Measurements from ENCODE around the gene PAPOLG.
"Not testable (repeated sequence)": the region's sequence is repeated elsewhere in the genome, so short reads cannot be mapped to it uniquely, and the experiment has no call there.

The PAPOLG gene

DNA sequence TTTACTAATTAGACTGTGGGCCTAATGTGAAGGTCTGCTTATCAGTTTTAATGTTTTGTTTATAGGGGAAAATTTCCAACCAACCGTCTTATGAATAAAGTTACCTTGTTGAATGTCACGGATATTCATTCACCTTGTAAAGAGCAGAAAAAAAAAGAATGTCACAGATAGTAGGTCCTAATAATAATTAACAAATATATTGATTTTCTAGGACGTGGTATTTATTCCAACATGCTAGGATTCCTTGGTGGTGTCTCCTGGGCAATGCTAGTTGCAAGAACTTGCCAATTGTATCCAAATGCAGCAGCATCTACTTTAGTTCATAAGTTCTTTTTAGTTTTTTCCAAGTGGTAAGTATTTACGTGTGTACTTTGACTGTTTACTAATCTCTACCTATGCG is 23.4 kb downstream of the PAPOLG start:
- Histone ChIP-seq H3K9ac (ENCODE audit: low read depth, low read length) (no peak overlapping the region), H3K4me3 (ENCODE audit: low read length) (no peak overlapping the region), H3K9me3 (ENCODE audit: insufficient read depth, low read depth, low read length) (no peaks in the 10 kb centered on the region), H3K27ac (ENCODE audit: low read length) (no peak overlapping the region), H3K36me3 (ENCODE audit: insufficient read depth, low read depth, low read length) (peaks cover 97% of the 10 kb centered on the region), H3K4me1 (ENCODE audit: insufficient read depth, low read length) (no peaks in the 10 kb centered on the region), H3K27me3 (ENCODE audit: insufficient read depth, low read length) (no peaks in the 10 kb centered on the region)

DNA sequence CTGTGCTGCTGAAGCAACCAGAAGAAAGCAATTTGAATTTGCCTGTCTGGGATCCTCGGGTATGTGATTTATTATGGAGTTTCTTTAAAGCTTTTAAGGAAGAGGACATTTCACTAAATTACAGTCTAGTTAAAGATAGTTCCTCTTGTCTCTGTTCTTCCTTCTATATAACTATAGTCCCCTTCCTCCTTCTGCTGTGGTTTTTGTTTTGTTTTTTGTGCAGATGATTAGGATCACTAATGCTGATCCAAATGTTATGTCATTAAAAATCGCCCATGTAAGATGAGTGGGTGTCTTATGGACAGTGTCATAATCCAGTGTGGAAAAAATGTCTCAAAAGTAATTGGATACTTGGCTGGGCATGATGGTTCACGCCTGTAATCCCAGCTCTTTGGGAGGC is 24.7 kb downstream of the PAPOLG start:
- H3K9ac ChIP-seq (ENCODE audit: low read depth, low read length) = no peak overlapping the region
- no peaks in the 10 kb centered on the region for H3K27me3 ChIP-seq (ENCODE audit: insufficient read depth, low read length)
- H3K4me3 ChIP-seq (ENCODE audit: low read length) = no peak overlapping the region
- H3K4me1 ChIP-seq (ENCODE audit: insufficient read depth, low read length) = no peaks in the 10 kb centered on the region
- H3K36me3 ChIP-seq (ENCODE audit: insufficient read depth, low read depth, low read length) = peaks cover 97% of the 10 kb centered on the region
- H3K9me3 ChIP-seq (ENCODE audit: insufficient read depth, low read depth, low read length) = no peaks in the 10 kb centered on the region
- no peak overlapping the region for H3K27ac ChIP-seq (ENCODE audit: low read length)

- Histone ChIP-seq H3K27ac (ENCODE audit: low read length) (no peak overlapping the region), H3K4me1 (ENCODE audit: insufficient read depth, low read length) (no peaks in the 10 kb centered on the region), H3K4me3 (ENCODE audit: low read length) (no peak overlapping the region), H3K27me3 (ENCODE audit: insufficient read depth, low read length) (no peaks in the 10 kb centered on the region), H3K9me3 (ENCODE audit: insufficient read depth, low read depth, low read length) (no peaks in the 10 kb centered on the region), H3K9ac (ENCODE audit: low read depth, low read length) (no peak overlapping the region), H3K36me3 (ENCODE audit: insufficient read depth, low read depth, low read length) (peaks cover 92% of the 10 kb centered on the region)
These were observed 37.1 kb downstream of the PAPOLG start for GRCh38 chr2:60793169-60793568.

DNA sequence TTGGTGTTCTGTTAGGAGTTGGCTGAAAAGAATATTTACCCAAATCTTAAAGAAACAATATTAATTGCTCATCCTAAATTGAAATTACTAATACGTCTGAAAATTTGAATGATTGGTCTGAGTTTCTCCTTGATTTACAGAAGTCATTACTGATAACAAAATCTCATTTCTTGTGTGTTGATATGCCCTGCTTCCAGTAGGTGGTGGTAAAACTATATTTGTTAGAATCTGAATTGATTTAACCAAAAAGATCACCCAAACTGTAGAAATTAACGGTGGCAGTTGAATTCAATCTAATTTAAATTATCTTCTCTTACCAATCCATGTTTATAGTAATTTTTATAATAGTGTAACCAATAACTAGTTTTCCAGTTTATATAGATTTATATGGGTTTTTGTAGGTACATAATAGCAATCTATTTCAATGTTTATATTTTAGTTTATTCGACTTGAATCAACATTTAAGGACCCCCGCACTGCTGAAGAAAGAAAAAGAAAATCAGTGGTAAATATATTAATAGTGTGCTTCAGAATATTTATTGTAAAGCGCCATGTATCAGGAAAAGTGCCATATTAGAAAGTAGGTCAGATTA is 38.3 kb downstream of the PAPOLG start:
- peaks cover 95% of the 10 kb centered on the region for H3K36me3 ChIP-seq (ENCODE audit: insufficient read depth, low read depth, low read length)
- H3K9ac ChIP-seq (ENCODE audit: low read depth, low read length) = no peak overlapping the region
- no peak overlapping the region for H3K4me3 ChIP-seq (ENCODE audit: low read length)
- H3K27me3 ChIP-seq (ENCODE audit: insufficient read depth, low read length) = no peaks in the 10 kb centered on the region
- H3K27ac ChIP-seq (ENCODE audit: low read length) = no peak overlapping the region
- no peaks in the 10 kb centered on the region for H3K9me3 ChIP-seq (ENCODE audit: insufficient read depth, low read depth, low read length)
- H3K4me1 ChIP-seq (ENCODE audit: insufficient read depth, low read length) = no peaks in the 10 kb centered on the region

DNA sequence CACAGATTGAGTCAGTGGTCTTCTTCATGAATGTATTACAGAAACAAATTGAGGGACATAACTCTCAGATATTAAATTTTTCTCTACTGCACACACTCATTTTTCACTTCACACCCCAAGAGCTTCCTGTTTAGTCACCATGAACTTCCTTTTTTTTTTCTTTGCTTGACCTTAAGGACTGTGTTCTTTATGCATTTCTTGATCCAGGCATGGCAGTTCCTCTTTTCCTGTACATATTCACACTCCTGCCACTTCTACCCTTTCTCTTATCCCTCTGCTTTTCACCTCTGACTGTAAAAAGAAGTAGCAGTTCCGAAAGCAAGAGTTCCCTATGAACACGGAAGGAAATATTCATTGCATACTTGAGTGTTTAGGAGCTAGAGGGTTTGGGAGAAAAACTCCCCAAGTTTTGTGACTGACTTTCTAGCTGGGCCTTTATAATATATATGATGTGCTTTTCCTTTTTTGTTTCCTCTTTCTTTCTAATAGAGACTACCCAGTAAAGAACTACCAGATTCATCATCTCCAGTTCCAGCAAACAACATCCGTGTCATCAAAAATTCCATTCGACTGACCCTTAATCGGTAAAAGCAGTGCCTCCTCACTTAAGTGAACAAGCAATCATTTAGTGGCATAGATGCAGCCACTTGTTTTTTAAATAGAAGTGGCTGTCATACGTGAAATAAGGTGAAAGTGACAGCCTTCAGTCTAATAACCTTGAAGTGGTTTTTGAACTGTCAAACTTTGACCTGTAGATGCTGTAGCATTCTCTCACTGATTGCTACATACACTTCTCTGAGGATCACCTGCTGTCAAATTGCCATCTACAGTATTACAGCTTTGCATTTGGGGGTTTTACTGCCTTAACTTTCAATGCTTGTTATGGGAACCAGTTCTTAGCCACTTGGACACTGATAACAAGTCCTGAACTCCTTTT is 40.8 kb downstream of the PAPOLG start:
- no peak overlapping the region for H3K27ac ChIP-seq (ENCODE audit: low read length)
- peaks cover 84% of the 10 kb centered on the region for H3K36me3 ChIP-seq (ENCODE audit: insufficient read depth, low read depth, low read length)
- no peak overlapping the region for H3K9ac ChIP-seq (ENCODE audit: low read depth, low read length)

GRCh38 chr2:60804473-60804872 is 48.4 kb downstream of the PAPOLG start:
- H3K27me3 ChIP-seq (ENCODE audit: insufficient read depth, low read length) = no peaks in the 10 kb centered on the region
- H3K4me1 ChIP-seq (ENCODE audit: insufficient read depth, low read length) = no peaks in the 10 kb centered on the region; the same call in 1 of the 2 replicates
- H3K27ac ChIP-seq (ENCODE audit: low read length) = no peak overlapping the region
- H3K9ac ChIP-seq (ENCODE audit: low read depth, low read length) = no peak overlapping the region
- no peaks in the 10 kb centered on the region for H3K9me3 ChIP-seq (ENCODE audit: insufficient read depth, low read depth, low read length)
- H3K4me3 ChIP-seq (ENCODE audit: low read length) = no peak overlapping the region
- peaks cover 14% of the 10 kb centered on the region; the same call in 1 of the 2 replicates for H3K36me3 ChIP-seq (ENCODE audit: insufficient read depth, low read depth, low read length)

More for the DNA sequence above, 40.8 kb downstream of the PAPOLG start:
- Histone ChIP-seq H3K9me3 (ENCODE audit: insufficient read depth, low read depth, low read length) (no peaks in the 10 kb centered on the region), H3K4me3 (ENCODE audit: low read length) (no peak overlapping the region), H3K4me1 (ENCODE audit: insufficient read depth, low read length) (no peaks in the 10 kb centered on the region), H3K27me3 (ENCODE audit: insufficient read depth, low read length) (no peaks in the 10 kb centered on the region)

- Histone ChIP-seq H3K27me3 (ENCODE audit: insufficient read depth, low read length) (no peaks in the 10 kb centered on the region), H3K36me3 (ENCODE audit: insufficient read depth, low read depth, low read length) (peaks cover 4% of the 10 kb centered on the region; the same call in 1 of the 2 replicates), H3K9ac (ENCODE audit: low read depth, low read length) (no peak overlapping the region), H3K4me1 (ENCODE audit: insufficient read depth, low read length) (peaks cover 2% of the 10 kb centered on the region), H3K9me3 (ENCODE audit: insufficient read depth, low read depth, low read length) (no peaks in the 10 kb centered on the region), H3K27ac (ENCODE audit: low read length) (no peak overlapping the region), H3K4me3 (ENCODE audit: low read length) (no peak overlapping the region)
These were observed 50.5 kb downstream of the PAPOLG start for GRCh38 chr2:60806595-60806987.

DNA sequence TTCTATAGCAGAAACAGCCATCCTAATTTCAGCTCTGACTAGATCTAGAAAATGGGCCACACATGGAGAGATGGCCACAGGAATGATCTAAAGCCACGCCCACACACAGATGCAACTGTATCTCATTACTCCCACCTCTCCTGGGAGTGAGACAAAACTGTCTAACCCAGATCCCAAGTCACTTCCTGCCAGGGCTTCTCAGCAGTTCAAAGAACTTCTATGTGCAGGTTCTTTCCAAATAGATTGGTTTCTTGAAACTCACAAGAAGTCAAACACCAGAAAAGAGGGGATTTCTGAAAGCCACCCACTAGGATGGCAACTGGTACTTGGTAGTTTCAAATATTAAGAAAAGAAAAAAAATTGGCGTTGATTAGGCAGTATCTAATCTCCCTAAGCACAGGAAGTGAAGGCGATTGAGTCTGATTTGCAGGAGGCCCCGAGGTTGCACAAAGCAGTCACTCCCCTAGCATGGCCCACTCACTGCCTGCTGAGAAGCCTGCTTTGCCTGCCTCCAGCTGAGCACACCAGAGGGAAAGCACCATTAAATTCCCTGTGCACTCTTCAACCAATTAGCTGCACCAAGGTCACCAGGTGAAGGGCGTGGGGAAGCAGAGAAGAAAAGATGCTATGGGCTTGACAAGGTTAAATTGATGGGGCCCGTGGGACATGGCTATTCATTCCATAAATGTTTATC is 51.1 kb downstream of the PAPOLG start:
- no peak overlapping the region for H3K4me3 ChIP-seq (ENCODE audit: low read length)
- H3K9me3 ChIP-seq (ENCODE audit: insufficient read depth, low read depth, low read length) = no peaks in the 10 kb centered on the region
- H3K4me1 ChIP-seq (ENCODE audit: insufficient read depth, low read length) = peaks cover 4% of the 10 kb centered on the region
- H3K36me3 ChIP-seq (ENCODE audit: insufficient read depth, low read depth, low read length) = peaks cover 4% of the 10 kb centered on the region; the same call in 1 of the 2 replicates
- no peak overlapping the region for H3K27ac ChIP-seq (ENCODE audit: low read length)
- H3K27me3 ChIP-seq (ENCODE audit: insufficient read depth, low read length) = no peaks in the 10 kb centered on the region
- no peak overlapping the region for H3K9ac ChIP-seq (ENCODE audit: low read depth, low read length)

- Histone ChIP-seq H3K4me1 (ENCODE audit: insufficient read depth, low read length) (peaks cover 7% of the 10 kb centered on the region), H3K9me3 (ENCODE audit: insufficient read depth, low read depth, low read length) (no peaks in the 10 kb centered on the region), H3K27me3 (ENCODE audit: insufficient read depth, low read length) (no peaks in the 10 kb centered on the region), H3K27ac (ENCODE audit: low read length) (no peak overlapping the region), H3K36me3 (ENCODE audit: insufficient read depth, low read depth, low read length) (no peaks in the 10 kb centered on the region), H3K9ac (ENCODE audit: low read depth, low read length) (no peak overlapping the region), H3K4me3 (ENCODE audit: low read length) (no peak overlapping the region)
These were observed 52.3 kb downstream of the PAPOLG start for GRCh38 chr2:60808330-60808801.

GRCh38 chr2:60811491-60812375 is 55.7 kb downstream of the PAPOLG start:
- Histone ChIP-seq H3K9ac (ENCODE audit: low read depth, low read length) (no peak overlapping the region), H3K9me3 (ENCODE audit: insufficient read depth, low read depth, low read length) (no peaks in the 10 kb centered on the region), H3K27ac (ENCODE audit: low read length) (no peak overlapping the region), H3K27me3 (ENCODE audit: insufficient read depth, low read length) (no peaks in the 10 kb centered on the region), H3K4me3 (ENCODE audit: low read length) (0 out of 2 replicates have a peak overlapping the region, but pooled peaks have one; percentile 13), H3K36me3 (ENCODE audit: insufficient read depth, low read depth, low read length) (no peaks in the 10 kb centered on the region), H3K4me1 (ENCODE audit: insufficient read depth, low read length) (peaks cover 7% of the 10 kb centered on the region)

GRCh38 chr2:60817191-60817590 is 61.1 kb downstream of the PAPOLG start:
- H3K9ac ChIP-seq (ENCODE audit: low read depth, low read length); H3K36me3 ChIP-seq (ENCODE audit: insufficient read depth, low read depth, low read length); H3K4me1 ChIP-seq (ENCODE audit: insufficient read depth, low read length); H3K27ac ChIP-seq (ENCODE audit: low read length); H3K4me3 ChIP-seq (ENCODE audit: low read length); H3K27me3 ChIP-seq (ENCODE audit: insufficient read depth, low read length); H3K9me3 ChIP-seq (ENCODE audit: insufficient read depth, low read depth, low read length): not testable (repeated sequence)

Data from iPS-20b (cell line).